SHP77 treated with DMSO at 0.1 percent for 48 hours (cell line): Measurements from ENCODE around the gene NEDD4L.
"Not testable (repeated sequence)": the region's sequence is repeated elsewhere in the genome, so short reads cannot be mapped to it uniquely, and the experiment has no call there.

Source experiments
- DNase-seq: peaks from one replicate; lab custom pipeline; 2025; lab: John Stamatoyannopoulos, UW

Gene NEDD4L

DNA sequence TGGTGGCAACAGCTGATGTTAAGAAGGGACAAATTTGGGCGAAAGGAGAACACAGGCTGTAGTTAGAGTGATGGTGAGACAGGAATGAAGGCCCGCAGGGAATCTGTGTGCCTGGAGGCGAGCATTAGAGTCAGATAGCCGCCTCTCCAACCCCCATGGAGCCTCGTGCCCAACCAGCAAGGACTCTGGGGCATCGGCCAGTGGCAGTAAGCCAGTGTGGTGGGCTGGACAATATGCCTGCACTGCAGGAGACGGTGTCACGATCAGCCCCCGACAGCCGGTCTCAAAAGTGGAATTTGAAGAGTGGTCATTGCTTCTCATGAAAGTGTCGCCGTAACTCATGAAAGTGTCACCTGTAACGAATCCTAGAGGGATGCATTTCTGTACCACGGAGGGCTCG, 335.4 kb downstream of the NEDD4L start:
- DNase-seq, result no peak

DNA sequence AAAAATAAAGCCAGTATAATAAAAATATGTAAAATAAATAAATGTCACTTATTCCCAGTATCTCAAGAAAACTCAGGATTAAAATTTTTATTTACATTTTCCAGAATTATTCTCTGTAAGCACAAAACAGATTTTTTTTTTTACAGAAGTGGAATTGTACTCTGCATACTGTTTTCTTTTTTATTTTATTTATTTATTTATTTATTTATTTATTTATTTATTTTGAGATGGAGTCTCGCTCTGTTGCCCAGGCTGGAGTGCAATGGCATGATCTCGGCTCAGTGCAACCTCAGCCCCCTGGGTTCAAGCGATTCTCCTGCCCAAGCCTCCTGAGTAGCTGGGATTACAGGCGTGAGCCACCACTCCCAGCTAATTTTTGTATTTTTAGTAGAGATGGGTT, 336.1 kb downstream of the NEDD4L start:
- DNase-seq, result not testable (repeated sequence)

DNA sequence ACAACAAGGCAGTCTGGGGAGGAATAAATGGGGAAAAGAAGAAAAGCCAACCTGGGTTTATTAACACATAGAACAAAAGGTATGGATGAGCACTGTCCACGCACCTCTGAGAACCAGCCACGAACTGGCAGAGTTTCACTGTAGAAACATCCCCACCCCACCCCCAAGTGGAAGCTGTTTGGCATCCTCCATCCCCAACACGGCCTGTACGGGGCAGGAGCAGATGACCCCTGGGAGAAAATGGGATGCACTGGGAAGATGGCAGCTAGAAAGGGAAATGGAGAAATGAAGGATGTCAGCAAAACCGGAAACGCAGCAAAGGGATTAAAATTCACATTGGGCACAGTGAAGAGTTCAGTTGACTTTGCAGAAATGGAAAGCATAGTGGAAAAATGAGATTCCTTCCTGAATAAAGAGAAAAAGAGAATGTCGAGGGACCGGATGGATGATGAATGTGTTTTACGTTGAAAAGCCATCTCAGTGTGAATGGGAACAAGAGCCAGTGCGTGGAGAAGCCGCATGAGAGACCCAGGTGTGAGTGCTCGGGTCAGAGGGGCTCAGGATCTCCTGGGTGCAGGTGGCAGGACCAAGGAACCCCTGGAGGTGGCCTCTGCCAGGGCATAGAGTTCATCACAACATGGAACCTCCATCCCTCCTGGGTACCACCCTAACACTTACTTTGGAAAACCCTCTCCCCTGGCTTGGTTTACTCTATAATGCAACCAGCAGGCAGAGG, 337.8 kb downstream of the NEDD4L start:
- DNase-seq, result no peak

DNA sequence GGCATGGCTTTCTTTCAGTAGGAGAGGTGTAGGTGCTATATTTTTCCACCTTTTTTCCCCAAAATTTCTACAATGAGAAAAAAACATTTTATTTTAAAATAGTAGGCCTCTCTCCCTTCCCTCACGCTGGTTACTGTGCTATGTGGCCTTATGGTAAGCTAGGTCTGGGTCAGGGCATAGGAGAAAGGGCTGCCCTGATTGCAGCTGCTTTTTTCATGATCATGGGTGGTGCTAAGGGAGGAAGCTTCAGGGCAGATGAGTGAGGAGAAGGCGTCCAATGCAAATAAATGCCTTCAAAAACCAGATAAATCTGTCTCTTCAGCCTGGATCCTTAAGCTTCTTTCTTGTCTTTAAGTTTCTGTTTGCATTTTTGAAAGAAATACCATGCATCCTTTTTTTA, 338.4 kb downstream of the NEDD4L start:
- no peak for DNase-seq

- DNase-seq, result no peak
Observed at GRCh38 chr18:58385472-58385871, 341.4 kb downstream of the NEDD4L start.

DNA sequence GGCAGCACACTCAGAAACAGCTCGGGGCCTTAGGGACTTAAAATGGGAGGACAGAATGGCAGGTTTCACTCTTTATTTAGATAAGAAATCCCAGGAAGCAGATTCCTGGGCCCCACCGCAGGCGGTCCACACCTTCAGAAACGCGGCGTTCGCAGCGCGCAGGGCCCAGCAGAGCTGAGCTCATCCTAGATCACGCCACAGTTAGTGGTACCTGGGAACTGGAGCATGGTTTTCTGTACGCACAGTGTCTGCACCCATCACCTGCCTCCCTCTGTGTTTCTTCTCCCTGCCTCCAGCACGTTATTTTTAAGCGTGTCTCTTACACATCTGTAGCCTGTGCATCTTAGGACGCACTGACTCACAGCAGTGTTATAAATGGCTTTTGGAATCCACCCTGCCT, 342.8 kb downstream of the NEDD4L start:
- no peak for DNase-seq

- DNase-seq, result no peak
Observed at GRCh38 chr18:58387716-58388115, 343.7 kb downstream of the NEDD4L start.

- no peak for DNase-seq
Observed at GRCh38 chr18:58388736-58389135, 344.7 kb downstream of the NEDD4L start.

- no peak for DNase-seq
Observed at GRCh38 chr18:58389745-58390144, 345.7 kb downstream of the NEDD4L start.

- DNase-seq, result no peak
Observed at GRCh38 chr18:58390399-58390798, 346.4 kb downstream of the NEDD4L start.

DNA sequence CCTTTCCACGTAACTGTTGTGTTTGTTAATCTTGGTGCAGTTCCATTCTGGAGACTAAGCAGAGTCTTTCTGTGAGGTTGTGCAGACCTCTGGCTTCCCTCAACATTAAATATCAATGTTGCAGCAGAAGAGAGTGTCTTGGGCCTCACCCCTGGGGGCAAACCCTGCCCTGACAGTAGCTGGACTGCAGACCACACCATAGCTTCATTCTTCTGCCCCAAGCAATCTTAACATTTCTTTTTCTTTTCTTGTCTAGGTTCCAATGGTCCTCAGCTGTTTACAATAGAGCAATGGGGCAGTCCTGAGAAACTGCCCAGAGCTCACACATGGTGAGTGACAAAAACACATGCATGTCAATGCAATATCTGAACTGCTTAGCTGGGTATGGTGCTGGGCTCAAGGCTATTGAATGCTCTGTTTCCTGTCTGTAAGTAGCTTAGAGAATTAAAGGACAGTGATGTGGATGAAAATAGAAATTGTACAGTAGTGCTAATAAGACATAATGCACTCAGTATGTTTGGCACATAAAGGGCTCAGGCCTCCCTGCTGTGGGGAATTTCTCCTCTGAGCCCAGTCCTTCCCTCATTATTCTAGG, 347.3 kb downstream of the NEDD4L start:
- DNase-seq, result no peak

DNA sequence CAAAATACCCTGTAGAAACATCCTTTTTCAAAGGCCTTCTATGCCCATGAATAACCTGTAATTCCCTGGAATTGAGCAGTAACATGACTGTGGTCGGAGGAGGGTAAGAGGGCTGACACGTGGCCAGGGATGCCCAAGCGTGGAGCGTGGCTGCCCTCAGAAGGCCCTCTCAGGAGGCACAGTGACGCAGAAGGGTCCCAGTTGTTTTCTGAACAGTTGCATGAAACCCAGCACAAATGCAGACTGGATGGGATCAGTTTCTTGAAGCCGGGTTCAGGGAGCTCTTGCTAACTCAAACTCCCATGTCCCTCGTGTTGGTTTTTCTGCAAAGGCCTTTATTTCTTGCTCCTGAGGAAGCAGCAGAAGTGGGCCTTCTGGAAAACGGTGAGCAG, 347.9 kb downstream of the NEDD4L start:
- DNase-seq, result no peak

GRCh38 chr18:58392324-58393000, 348.4 kb downstream of the NEDD4L start:
- DNase-seq, result no peak

GRCh38 chr18:58393295-58393694, 349.3 kb downstream of the NEDD4L start:
- no peak for DNase-seq

GRCh38 chr18:58394046-58394445, 350.0 kb downstream of the NEDD4L start:
- no peak for DNase-seq

- DNase-seq, result no peak
Observed at GRCh38 chr18:58394602-58395425, 350.8 kb downstream of the NEDD4L start.

- DNase-seq, result no peak
Observed at GRCh38 chr18:58396144-58396543, 352.1 kb downstream of the NEDD4L start.

GRCh38 chr18:58396966-58397365, 352.9 kb downstream of the NEDD4L start:
- no peak for DNase-seq

DNA sequence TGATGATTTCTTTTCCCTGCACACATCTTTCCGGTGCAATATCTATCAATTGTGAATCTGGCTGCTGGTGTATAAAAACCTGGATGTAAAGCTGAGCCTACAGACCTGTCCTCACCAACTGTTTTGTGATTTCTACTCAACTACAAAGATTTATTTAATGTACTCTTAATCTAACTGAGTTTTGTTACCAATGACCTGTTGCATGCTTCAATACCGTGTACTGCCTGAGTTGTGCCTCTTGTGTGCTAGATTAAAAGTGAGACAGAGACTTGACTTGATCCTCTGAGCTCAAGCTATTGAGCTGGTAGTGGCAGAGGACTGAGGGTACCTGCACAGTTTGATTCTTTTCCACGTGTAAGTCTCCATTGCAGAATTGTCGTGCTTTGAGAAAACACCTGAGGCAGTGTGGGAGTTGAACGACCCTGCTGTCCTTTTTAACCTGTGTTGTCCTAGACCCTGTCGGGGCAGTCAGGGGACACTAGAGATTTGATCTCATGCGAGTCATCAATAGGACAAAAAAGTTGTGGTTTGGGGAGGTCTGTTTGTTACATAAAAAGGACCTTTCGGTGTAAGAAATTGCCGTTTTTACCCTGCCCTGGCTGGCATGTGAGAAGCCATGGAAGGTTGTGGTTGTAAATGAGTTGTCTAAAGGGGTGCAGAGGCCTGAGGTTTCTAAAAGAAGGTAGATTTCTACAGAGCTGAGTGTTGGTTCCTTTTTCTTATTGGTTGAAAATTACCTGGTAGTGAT, 353.5 kb downstream of the NEDD4L start:
- DNase-seq, result no peak

- DNase-seq, result no peak
Observed at GRCh38 chr18:58398648-58399398, 354.8 kb downstream of the NEDD4L start.

GRCh38 chr18:58400331-58400870, 356.4 kb downstream of the NEDD4L start:
- DNase-seq, result no peak
